HG03280 (cell line): ENCODE data around the gene PRLHR.
"Not testable (repeated sequence)": the region's sequence is repeated elsewhere in the genome, so short reads cannot be mapped to it uniquely, and the experiment has no call there.

Experiments
- ATAC-seq: cut with Tn5 transposase; IDR thresholded peaks from one replicate; pipeline ENCODE4 v1.9.1; 2021; ENCODE audit warnings: mild to moderate bottlenecking, moderate library complexity; ENCODE audit not compliant: unreplicated experiment

Gene PRLHR

GRCh38 chr10:118595598-118596425, at the start of gene PRLHR:
TSS of gene PRLHR (minus strand) at chr10:118595648. CDS start at chr10:118595244, 404 bp downstream.
- ATAC-seq = no peak

- ATAC-seq = no peak
These were observed 46.8 kb upstream of the PRLHR start for GRCh38 chr10:118642228-118642627.

- ATAC-seq = no peak
These were observed 43.2 kb upstream of the PRLHR start for GRCh38 chr10:118638680-118639079.

DNA sequence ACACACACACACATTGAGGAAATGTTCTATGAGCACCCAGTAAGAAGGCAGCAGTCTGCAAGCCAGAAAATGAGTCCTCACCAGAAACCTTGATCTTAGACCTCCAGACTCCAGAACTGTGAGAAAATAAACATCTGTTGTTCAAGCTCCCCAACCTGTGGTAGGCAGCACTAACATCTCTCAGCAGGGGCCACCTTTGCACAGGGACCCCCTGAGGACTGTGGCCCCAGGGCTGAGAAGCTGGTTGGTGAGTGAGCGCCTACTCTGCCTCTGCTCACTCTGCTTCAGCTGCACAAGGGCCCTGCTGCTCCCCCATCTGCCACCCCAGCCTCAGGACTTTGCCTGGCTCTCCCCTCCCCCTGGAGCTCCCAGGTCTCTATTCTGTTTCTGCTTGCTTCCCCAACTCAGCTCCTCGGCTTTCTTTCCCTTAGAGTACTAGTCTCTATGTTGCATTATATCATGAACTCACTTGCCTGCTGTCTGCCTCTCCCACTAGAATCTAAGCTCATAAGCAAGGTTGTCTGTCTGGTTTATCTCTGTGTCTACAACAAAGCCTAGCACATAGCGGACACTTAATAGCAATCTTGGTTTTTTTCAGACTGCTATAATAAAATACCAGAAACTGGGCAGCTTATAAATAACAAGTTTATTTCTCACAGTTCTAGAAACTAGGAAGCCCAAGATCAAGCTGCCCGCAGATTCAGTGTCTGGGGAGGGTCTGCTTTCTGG, 40.4 kb upstream of the PRLHR start:
- ATAC-seq = no peak

GRCh38 chr10:118633786-118634185, 38.3 kb upstream of the PRLHR start:
- ATAC-seq = no peak

DNA sequence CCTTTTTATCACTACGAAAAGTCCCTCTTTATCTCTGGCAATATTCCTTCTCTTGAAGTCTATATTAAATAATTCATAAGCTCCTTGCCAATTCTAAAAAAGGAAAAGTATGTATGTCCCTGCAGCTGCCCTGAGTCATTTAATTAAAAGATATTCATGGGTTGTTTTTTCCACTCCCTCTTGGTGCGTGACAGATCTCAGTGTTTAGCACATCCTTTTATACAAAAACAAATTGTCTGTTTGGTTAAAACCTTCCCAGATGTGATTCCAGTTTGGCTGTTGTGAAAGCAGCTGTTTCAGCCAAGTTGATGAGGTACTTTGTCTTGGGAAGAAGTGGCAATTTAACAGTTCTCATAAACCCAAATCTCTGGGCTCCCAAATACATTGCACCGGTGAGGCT, 33.8 kb upstream of the PRLHR start:
- ATAC-seq = no peak

DNA sequence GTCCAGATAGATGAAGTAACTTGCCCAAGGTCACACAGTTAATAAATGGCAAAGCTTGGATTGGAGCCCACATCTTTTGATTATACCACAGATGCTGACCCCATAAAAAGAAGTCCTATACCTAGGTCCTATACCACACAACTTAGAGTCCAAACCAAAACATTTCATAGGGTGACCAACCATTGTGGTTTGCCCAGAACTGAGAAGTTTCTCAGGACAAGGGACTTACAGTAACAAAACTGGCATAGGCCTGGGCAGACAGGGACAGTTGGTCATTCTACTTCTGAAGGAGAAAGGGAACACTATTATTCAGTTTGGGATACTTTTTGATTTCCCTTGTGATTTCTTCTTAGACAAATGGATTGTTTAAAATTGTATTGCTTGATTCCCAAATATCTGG, 32.9 kb upstream of the PRLHR start:
- no peak for ATAC-seq

GRCh38 chr10:118626953-118627352, 31.5 kb upstream of the PRLHR start:
- ATAC-seq = no peak

- no peak for ATAC-seq
These were observed 30.1 kb upstream of the PRLHR start for GRCh38 chr10:118625504-118625903.

DNA sequence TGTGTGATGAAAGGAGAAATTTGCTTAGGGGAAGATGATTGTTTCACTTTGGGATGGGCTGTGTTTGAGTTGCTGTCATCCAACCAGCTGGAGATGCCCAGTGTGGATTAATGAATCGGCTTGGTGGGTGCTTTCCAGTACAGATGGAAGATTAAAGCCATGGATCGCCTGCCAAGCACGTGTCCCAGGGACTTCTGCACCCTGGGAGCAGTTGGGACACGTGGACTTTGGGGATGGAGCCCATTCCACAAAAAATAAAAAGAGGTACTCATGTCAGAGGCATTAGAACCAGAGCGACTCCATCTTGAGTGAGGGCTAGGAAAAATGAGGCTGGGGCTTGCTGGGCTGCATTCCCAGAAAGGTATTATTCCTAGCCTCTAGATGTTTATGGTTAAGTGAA, 29.3 kb upstream of the PRLHR start:
- no peak for ATAC-seq

- ATAC-seq = no peak
These were observed 26.0 kb upstream of the PRLHR start for GRCh38 chr10:118621304-118621942.

- ATAC-seq = not testable (repeated sequence)
These were observed 18.4 kb upstream of the PRLHR start for GRCh38 chr10:118613863-118614262.

- ATAC-seq = no peak
These were observed 15.1 kb upstream of the PRLHR start for GRCh38 chr10:118610577-118610976.

DNA sequence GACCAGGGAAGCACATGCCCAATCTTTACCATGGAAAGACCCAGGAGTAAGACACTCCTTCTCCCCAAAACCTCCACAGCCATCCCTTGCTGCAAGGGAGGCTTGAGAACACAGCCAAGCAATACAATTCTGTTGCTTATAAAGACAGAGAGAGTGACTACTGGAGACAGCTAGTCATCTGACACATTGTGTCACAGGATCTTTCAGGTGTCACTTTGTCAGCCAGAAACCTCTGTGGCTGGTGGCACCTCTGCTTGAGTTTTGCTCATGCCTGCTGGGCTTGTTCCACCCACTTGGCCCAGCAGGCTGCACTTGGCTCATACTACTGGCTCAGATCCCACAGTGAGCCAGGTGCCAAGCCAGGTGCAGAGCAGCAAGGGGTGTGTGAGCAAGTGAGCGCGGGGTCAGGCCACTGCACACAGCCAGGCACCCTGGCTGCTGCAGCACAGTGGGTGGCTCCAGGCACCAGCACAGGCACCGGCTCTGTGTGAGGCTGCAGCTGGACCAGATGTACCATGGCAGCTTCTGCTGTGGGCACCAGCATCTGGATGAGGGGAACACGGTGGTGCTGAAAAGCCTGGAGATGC, 12.4 kb upstream of the PRLHR start:
- no peak for ATAC-seq

DNA sequence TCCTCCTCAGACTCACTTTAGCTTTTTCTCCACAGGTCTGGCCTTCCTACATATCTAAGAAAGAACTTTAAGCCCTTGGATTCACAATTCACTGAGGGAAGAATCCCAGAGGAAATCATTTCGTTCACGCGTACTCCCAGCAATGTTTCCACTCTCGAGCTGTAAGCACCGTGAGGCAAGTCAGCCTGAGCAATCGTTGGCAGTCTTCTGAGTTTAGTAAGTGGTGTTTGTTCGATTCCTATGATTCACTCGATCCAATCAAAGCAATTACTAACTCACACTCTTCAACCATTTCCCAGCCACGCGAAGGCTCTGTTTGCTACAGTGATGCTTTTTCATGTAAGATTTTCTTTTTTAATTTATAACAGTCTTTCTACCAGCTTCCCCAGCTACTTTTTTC, 10.2 kb upstream of the PRLHR start:
- no peak for ATAC-seq

- ATAC-seq = no peak
These were observed 1.1 kb upstream of the PRLHR start for GRCh38 chr10:118596426-118597124.

DNA sequence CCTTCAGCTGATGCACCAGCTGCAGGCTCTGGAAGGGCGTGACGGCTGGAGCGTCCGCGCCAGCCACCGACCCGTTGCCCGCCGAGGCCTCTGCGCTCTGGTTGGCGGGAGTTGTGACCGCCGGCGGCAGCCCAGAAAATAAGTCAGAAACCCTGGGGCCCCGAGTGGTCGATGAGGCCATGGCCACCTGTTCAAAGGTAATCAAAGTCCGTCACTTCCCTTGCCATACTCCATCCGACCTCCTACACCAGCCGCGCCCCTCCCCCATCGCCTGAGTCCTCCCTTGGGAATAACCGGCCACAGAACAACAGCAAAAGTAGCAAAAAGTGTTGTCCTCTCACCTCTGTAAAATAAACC, 406 bp downstream of the PRLHR start:
- ATAC-seq = no peak

DNA sequence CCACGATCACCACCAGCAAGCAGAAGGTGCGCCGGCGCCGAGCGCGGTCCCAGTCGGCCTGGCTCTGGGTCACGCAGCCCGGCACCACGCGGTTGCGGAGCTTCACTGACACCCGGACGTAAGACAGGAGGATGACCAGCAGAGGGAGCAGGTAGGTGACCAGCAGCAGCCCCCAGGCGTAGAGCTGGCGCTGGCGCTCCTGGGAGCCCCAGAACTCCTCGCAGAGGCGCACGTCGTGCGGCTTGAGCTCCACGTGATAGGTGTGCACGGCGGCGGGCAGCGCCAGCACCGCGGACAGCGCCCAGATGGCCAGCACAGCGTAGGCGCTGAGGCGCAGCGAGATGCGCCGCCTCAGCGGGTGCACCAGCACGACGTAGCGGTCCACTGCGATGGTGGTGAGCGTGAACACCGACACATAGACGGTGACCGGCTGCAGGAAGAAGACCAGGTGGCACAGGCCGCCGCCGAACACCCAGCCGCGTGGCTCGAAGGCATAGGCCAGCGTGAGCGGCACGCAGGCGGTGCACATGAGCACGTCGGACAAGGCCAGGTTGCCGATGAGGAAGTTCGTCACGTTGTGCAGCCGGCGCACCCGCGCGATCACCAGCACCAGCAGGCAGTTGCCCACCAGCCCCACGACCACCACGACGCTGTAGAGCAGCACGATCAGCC, 920 bp downstream of the PRLHR start:
- no peak for ATAC-seq

DNA sequence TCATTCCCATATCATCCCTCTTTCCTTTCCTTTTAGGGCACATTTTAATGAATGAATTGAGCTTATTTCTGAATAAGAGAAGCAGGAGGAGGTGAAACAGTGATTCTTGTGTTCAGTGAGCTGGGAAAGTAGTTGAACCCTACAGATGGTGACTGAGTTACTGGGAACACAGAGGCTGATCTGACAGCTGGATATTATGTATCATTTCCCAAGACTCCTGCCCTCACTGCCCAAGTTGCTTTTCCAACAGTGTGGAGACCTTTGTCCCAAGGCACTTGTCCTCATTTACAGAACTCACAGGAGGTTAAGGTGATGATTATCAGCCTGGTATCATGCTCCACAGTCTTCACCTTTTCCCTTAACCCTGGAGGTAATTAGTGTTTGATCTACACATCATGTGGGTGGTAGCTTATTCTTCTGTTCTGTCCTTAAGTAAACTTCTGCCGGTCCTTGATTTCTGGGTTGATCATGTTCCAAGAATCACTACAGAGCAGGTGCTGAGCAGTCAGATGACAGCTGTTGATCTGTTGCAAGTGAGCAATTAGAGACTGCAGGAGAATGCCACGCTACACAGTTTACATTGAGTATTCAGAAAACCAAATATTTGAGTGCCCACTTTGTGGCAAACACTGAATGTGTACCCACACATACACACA, 2.6 kb downstream of the PRLHR start:
- no peak for ATAC-seq

DNA sequence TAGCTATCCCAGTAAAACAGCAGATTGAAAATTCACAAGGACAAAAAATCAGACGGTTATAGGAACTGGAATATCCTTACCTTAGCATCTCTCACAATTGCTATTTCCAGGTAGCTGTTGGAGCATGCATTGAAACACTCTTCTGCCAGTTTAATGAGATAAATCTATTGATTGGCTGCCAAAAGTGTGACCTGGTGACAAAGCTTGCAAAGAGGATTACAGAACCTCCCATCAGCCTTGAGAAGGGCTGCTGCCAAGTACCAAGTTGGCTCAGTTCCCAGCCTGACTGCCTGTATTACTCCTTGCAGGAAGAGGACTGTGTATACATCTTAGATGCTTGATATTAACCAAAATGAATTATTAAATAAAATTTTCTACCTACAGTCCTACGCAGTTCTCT, 5.1 kb downstream of the PRLHR start:
- ATAC-seq = no peak
